Skeletal muscle tissue (tissue), 5 donors: ENCODE measurements around the gene C1QTNF5. TPM values are rescaled to one million over a fixed set of nuclear protein-coding genes. Genes with fewer than 3 reads are reported as not detected.

Experiments
- H3K27ac ChIP-seq: one replicate; pipeline ENCODE4 v1.7.0; 2013; ENCODE audit warnings: mild to moderate bottlenecking, low read depth, low read length, inconsistent platforms
- H3K27me3 ChIP-seq, 3 donors: one replicate each; pipeline ENCODE4 v1.7.0; 2013; ENCODE audit warnings: low read length in 3 of 3; ENCODE audit not compliant: control insufficient read depth in 3 of 3, insufficient read depth in 3 of 3
- H3K36me3 ChIP-seq, 3 donors: one replicate each; pipeline ENCODE4 v1.7.0; 2013; ENCODE audit warnings: low read length in 3 of 3; ENCODE audit not compliant: control insufficient read depth in 3 of 3, insufficient read depth in 3 of 3
- H3K4me1 ChIP-seq, 3 donors: one replicate each; pipeline ENCODE4 v1.7.0; 2013; ENCODE audit warnings: low read length in 3 of 3, mild to moderate bottlenecking in 3 of 3; ENCODE audit not compliant: control insufficient read depth in 3 of 3, insufficient read depth in 3 of 3
- H3K4me3 ChIP-seq, 3 donors: one replicate each; pipeline ENCODE4 v1.7.0; 2013; ENCODE audit warnings: low read length in 3 of 3
- H3K9ac ChIP-seq, 3 donors: one replicate each; pipeline ENCODE4 v1.7.0; 2013; ENCODE audit warnings: low read length in 3 of 3, mild to moderate bottlenecking in 3 of 3, moderate library complexity in 2 of 3, low read depth in 1 of 3
- H3K9me3 ChIP-seq, 3 donors: one replicate each; pipeline ENCODE4 v1.7.0; 2013; ENCODE audit warnings: low read length in 3 of 3; ENCODE audit not compliant: control insufficient read depth in 3 of 3
- small RNA-seq: library from RNA; depleted of rRNA; stranded (forward); fragments of <200 nt; gene quantifications from one replicate; pipeline ENCODE3, GENCODE V24; 2014
- total RNA-seq: library from RNA; depleted of rRNA; stranded (reverse); fragments of >200 nt; gene quantifications from one replicate; pipeline ENCODE4 v1.2.3, GENCODE V29; 2014
- donor health status: Osteomylitis.

Gene C1QTNF5
- total RNA-seq, 1 donor from 2014 or later, result 17.2 TPM

DNA sequence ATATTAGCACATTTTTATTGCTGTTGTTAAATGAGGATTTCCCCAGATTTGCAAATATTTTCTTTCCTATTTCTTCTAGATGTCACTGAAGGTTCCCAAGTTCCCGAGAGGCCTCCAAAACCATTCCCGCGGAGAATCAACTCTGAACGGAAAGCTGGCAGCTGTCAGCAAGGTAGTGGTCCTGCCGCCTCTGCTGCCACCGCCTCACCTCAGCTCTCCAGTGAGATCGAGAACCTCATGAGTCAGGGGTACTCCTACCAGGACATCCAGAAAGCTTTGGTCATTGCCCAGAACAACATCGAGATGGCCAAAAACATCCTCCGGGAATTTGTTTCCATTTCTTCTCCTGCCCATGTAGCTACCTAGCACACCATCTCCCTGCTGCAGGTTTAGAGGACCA, 41.3 kb downstream of the C1QTNF5 start:
- H3K9ac ChIP-seq, result no peak overlapping the region
- H3K4me1 ChIP-seq, result peaks cover 41 to 73% (median 61%) of the 10 kb centered on the region in 3 donors
- H3K9me3 ChIP-seq, result no peaks in the 10 kb centered on the region
- H3K27ac ChIP-seq, result peak overlapping the region; percentile 81
- peaks cover 0 to 25% (median 0%) of the 10 kb centered on the region in 3 donors for H3K36me3 ChIP-seq
- peak overlapping the region in 2 of 3 donors; percentile 30 to 38 for H3K4me3 ChIP-seq
- H3K27me3 ChIP-seq, result no peaks in the 10 kb centered on the region

DNA sequence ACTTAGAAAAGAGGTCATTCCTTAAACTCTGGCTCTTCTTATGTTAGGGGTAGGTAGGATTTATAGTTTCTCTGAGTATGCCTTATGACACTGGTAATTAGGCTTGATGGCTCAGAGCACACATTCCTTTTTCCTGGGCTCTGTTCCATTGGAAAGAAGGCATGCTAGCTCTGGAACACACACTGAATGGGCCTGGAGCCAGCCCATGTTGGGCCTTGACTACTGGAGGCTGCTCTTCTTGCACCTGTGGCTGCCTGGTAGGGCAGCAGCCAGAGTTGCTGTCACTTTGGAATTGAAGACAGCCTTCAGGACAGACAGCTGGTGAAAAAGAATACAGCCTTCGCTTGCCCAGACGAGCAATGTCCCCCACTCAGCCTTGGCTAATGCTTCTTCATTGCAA, 42.0 kb downstream of the C1QTNF5 start:
- H3K4me3 ChIP-seq, result peak overlapping the region in 1 of 3 donors; percentile 10

DNA sequence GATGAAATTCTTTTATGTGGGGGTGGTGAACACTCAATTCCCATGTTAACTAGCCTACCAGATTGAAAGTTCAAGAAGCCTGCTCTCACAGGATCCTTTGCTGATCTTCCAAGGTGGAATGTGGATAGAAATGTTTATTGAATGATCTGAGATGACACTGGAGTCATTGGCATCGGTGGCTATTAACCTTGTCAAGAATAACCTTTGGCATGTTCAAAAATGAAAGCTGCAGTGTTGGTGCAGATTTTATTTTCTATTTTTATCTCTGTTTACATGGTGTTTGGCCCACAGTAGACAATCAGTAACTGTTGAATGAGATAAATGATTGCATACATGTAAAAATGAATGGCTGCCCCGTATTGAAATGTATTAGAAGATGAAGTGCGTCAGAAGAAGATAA, 42.7 kb downstream of the C1QTNF5 start:
- H3K9me3 ChIP-seq, result no peaks in the 10 kb centered on the region
- peaks cover 41 to 59% (median 50%) of the 10 kb centered on the region in 3 donors for H3K4me1 ChIP-seq
- H3K9ac ChIP-seq, result no peak overlapping the region
- peak overlapping the region; percentile 81 for H3K27ac ChIP-seq
- H3K27me3 ChIP-seq, result no peaks in the 10 kb centered on the region
- H3K36me3 ChIP-seq, result peaks cover 0 to 25% (median 0%) of the 10 kb centered on the region in 3 donors
- H3K4me3 ChIP-seq, result no peak overlapping the region

More for the DNA sequence above, 42.0 kb downstream of the C1QTNF5 start:
- Histone ChIP-seq H3K36me3 (peaks cover 0 to 25% (median 0%) of the 10 kb centered on the region in 3 donors), H3K9me3 (no peaks in the 10 kb centered on the region), H3K27me3 (no peaks in the 10 kb centered on the region), H3K9ac (no peak overlapping the region), H3K4me1 (peaks cover 41 to 66% (median 54%) of the 10 kb centered on the region in 3 donors), H3K27ac (peak overlapping the region; percentile 81)

DNA sequence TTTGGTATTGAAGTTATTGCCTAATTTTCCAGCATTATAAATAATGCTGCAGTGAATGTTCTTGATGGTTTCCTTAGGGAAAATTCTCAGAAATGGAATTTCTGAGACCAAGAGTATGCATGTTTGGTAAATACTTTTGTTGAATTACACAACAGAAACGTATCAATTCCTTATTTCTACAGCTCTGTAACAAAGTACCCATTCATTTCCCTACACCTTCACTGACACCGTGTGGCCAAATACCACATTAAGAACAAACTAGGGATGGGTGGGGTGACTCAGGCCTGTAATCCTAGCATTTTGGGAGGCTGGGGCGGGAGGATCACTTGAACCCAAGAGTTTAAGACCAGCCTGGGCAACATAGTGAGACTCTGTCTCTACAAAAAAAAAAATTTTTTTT, 45.5 kb downstream of the C1QTNF5 start:
- H3K27ac ChIP-seq, result no peak overlapping the region

DNA sequence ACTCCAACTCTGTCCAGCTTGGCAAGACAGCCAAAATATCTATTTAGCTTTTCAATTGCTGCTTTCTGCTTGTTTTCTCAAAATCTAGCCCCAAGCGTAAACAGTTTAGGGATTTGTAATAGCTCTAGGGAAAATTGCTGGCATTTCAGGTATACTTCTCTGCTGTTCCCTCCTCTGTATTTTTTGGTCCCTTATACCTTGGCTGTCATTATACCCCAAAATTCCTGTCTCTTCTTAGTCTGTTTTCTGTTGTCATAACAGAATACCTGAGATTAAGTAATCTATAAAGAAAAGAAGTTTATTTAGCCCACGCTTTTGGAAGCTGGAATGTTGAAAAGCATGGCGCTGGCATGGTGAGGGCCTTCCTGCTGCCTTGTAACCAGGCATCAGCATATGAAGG, 47.2 kb downstream of the C1QTNF5 start:
- Histone ChIP-seq H3K27me3 (no peaks in the 10 kb centered on the region), H3K27ac (no peak overlapping the region), H3K36me3 (peaks cover 4 to 12% (median 6%) of the 10 kb centered on the region in 3 donors), H3K4me1 (peaks cover 8 to 18% (median 9%) of the 10 kb centered on the region in 3 donors), H3K4me3 (no peak overlapping the region), H3K9me3 (no peaks in the 10 kb centered on the region), H3K9ac (no peak overlapping the region)

More for the DNA sequence above, 45.5 kb downstream of the C1QTNF5 start:
- H3K9ac ChIP-seq, result no peak overlapping the region
- H3K4me1 ChIP-seq, result peaks cover 23 to 33% (median 24%) of the 10 kb centered on the region in 3 donors
- H3K9me3 ChIP-seq, result no peaks in the 10 kb centered on the region
- no peaks in the 10 kb centered on the region for H3K27me3 ChIP-seq
- H3K4me3 ChIP-seq, result no peak overlapping the region
- H3K36me3 ChIP-seq, result peaks cover 4 to 22% (median 6%) of the 10 kb centered on the region in 3 donors

DNA sequence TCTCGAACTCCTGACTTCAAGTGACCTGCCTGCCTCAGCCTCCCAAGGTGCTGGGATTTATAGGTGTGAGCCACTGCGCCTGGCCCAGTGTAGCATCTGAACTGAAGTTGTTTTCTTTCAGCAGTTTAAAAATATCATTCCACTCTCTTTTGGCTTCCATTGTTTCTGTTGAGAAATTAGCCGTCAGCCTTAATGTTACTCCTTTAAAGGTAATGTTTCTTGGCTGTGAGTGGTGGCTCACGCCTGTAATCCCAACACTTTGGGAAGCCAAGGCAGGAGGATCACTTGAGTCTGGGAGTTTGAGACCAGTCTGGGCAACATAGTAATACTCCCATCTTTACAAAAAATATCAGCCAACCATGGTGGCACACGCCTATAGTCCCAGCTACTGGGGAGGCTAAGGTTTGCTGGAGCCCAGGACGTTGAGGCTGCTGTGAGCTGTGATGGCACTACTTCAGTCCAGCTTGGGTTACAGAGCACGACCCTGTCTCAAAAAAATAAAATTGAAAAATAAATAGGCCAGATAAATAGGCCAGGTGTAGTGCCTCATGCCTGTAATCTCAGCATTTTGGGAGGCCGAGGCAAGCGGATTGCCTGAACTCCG, 49.7 kb downstream of the C1QTNF5 start:
- no peak overlapping the region for H3K27ac ChIP-seq
- H3K36me3 ChIP-seq, result peaks cover 4 to 15% (median 6%) of the 10 kb centered on the region in 3 donors
- no peaks in the 10 kb centered on the region for H3K9me3 ChIP-seq
- H3K4me1 ChIP-seq, result no peaks in the 10 kb centered on the region
- H3K27me3 ChIP-seq, result no peaks in the 10 kb centered on the region
- H3K9ac ChIP-seq, result no peak overlapping the region
- no peak overlapping the region for H3K4me3 ChIP-seq

Small RNA genes within 50 kb of the gene (small RNA-seq; reads per million reads assigned to genes)
- gene RF01225 (not detected), gene RNU6-262P (not detected)

Other genes starting within 250 kb of the C1QTNF5 start
- 8.4 TPM for gene DPAGT1, start 239.0 kb downstream of the C1QTNF5 start, total RNA-seq
- 2.1 TPM for gene C2CD2L, start 233.5 kb downstream of the C1QTNF5 start, total RNA-seq
- 18.3 TPM for gene HINFP, start 219.3 kb downstream of the C1QTNF5 start, total RNA-seq
- under 0.01 TPM for gene ABCG4, start 191.8 kb downstream of the C1QTNF5 start, total RNA-seq
- 17.2 TPM for gene NLRX1, start 172.2 kb downstream of the C1QTNF5 start, total RNA-seq
- under 0.01 TPM for gene NHERF4, start 155.4 kb downstream of the C1QTNF5 start, total RNA-seq
- 9.9 TPM for gene CBL, start 134.5 kb downstream of the C1QTNF5 start, total RNA-seq
- gene MCAM, start 23.8 kb downstream of the C1QTNF5 start, total RNA-seq, result 120 TPM
- gene RNF26, start 6.4 kb downstream of the C1QTNF5 start, total RNA-seq, result 2.1 TPM
- not detected for gene MFRP, start 5.8 kb upstream of the C1QTNF5 start, total RNA-seq
- 8.9 TPM for gene USP2, start 40.8 kb upstream of the C1QTNF5 start, total RNA-seq
- gene THY1, start 82.3 kb upstream of the C1QTNF5 start, total RNA-seq, result 19.8 TPM